ENCODE results near the gene LRRC53. TPM values are rescaled to one million over a fixed set of nuclear protein-coding genes. Genes with fewer than 3 reads are reported as not detected.

Gene LRRC53, protein sequence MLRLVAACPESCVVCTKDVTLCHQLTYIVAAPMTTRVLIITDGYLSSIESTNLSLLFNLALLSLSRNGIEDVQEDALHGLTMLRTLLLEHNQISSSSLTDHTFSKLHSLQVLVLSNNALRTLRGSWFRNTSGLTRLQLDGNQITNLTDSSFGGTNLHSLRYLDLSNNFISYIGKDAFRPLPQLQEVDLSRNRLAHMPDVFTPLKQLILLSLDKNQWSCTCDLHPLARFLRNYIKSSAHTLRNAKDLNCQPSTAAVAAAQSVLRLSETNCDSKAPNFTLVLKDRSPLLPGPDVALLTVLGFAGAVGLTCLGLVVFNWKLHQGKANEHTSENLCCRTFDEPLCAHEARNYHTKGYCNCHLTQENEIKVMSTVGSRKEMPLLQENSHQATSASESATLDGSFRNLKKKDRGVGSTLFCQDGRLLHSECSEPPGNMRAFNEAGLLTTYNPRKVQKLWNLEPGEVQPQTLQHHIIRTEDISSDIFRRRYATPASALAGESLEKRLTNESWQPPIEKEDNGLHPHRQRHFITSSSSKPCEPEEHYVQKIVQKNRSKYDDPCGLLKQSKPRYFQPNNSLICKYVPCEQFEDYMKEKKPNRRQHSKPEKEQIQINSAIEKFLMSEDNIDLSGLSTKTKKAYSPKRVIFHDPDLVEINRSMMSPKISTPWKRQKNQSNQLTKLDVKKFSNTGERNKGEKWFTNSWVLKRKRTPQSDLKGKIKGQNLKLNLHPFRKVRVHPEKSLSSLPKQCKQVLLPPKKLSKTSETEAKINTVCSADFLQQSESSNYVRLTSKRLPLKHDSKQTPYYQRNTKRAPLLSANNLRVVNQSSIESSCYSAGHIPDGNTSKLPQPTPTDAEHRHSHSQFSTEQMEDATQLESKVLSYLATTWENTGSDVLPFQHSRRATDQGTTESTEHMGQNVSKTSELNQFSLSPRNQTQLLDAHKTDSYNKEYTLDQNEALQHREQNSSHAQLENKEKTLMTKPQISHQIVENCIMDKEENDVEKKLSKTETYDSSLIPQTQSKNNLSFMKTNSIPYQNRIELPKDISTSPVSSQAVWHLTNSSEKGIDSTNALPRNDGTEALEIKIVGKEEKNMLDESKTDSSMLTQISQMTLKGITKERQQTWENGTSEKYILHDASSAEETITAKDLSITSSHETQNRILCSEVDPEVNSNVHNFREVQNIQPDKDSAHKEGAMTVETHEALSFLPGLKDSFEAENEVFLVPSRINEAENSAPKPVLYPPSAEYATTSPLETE
- not detected for total RNA-seq

DNA sequence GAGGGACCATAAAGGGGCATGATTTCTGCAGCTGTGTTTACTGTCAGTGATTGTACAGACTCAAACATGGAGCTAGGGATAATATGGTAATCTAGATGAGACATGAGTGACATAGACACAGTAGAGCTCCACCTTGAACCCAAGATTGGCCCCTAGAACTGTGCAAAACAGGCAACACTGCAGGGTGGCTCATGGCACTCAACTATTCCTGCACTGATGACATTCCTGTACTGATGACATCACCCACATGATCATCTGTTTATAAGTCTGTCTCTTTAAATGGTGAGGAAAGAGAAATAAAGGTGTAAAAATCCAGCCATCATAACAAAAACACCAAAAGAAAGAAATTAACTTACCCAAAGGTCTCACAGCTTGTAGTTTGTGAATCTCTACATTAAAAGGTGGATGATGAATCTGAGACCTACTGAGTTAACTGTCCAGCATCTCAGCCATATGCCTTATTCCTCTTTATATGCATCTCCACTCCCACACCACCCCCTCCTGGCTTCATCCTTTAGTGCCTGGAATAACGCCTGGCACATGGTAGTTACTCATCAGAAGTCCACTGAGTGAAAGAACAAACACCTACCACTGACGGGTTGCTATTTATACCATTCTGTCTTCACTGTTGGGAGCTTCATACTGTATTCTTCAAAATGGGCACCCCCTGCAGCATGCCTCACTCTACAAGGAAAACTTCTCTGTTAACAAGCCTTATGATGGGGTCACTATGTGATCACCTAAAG, at the start of gene LRRC53:
LRRC53 (minus strand) TSS at position 442 of the 746 bp plus-strand sequence. CDS start 29,262 bp downstream, outside the sequence.
- DNase-seq (ENCODE audit: low spot score in 2 of 2) (no peak), ATAC-seq (no peak)
- no peak within 1 kb of the TSS for H3K27ac Mint-ChIP-seq
- H3K36me3 Mint-ChIP-seq = no peaks in the 10 kb centered on the region
- H3K9me3 Mint-ChIP-seq = peaks cover 0 to 3% of the 10 kb centered on the region in 2 donors

DNA sequence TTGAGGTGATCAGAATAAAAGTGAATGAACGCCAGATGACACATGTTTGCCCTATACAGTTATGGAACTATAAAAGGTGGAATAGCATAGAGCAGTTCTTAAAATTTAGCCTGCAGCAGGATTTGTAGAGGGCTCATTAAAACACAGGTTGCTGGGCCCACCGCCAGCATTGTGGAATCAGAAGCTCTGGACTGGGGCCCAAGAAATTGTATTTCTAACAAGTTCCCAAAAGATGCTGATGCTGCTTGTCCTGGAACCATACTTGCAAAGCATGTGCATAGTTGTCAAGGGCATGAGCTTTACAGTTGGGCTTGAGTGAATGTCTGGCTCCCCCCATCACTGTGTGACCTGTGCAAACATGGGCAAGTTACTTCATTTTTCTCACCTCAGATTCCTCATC, 37.5 kb upstream of the LRRC53 start:
- ATAC-seq = no peak

DNA sequence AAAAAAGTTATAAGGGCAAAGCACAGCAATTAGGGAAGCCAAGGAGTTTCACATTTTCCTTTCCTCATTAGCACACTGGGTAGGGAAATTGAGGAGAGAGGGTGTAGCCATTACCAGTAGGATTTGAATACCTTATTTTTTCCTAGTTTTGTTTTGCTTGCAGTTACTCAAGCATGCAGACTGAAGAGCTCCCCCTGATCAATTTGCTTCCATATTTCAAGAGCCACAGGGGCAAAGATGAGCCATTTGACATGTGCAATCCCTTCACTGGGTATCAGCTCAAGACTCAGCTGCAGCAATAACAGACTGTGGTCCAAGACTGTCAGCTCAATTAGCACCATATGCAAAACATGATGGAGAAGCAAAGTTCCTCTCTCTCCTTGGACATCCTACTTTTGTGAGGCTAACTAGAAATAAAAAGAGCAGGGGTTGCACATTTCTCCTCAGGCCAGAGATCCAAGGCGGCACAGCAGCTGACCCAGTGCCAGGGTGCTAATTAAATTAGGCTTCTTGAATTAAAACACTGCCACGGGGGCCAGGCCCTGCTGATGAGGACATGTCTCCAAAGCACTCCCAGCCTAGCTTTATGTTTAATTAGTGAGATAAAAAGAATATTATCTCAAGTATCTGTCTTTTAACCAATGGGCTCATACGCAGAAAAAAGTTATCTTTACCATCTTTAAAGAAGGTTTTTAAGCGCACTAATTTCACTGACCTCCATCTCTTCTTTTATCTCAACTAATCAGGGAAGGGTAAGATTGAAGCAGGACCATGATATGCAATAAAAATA, 36.7 kb upstream of the LRRC53 start:
- H3K9me3 Mint-ChIP-seq = no peaks in the 10 kb centered on the region
- no peaks in the 10 kb centered on the region for H3K36me3 Mint-ChIP-seq
- DNase-seq (ENCODE audit: low spot score in 2 of 2) = no peak
- no peak overlapping the region for H3K27ac Mint-ChIP-seq
- ATAC-seq = no peak

More for the DNA sequence above, 37.5 kb upstream of the LRRC53 start:
- no peak for DNase-seq (ENCODE audit: low spot score in 2 of 2)
- no peaks in the 10 kb centered on the region for H3K36me3 Mint-ChIP-seq
- no peak overlapping the region for H3K27ac Mint-ChIP-seq
- H3K9me3 Mint-ChIP-seq = no peaks in the 10 kb centered on the region

DNA sequence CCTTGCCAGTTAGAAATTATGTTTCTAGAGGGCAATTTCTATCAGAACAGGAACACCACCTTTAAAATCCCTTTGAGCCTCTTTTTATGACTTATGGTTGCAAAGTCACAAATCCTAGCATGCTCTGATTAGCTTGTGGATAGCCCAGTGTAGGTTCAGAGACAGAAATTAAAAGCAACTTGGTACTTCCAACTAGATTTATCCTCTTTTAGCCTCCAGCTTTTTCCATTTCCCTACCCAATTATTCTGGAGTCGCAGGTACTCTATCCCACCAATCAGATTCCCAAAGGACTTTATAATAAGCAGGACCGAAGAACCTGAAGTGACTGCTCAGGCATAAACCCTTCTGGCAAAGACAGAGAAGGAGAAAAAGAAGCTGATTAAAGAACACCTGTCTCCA, 33.4 kb upstream of the LRRC53 start:
- ATAC-seq = no peak
- H3K36me3 Mint-ChIP-seq = no peaks in the 10 kb centered on the region
- no peaks in the 10 kb centered on the region for H3K9me3 Mint-ChIP-seq

DNA sequence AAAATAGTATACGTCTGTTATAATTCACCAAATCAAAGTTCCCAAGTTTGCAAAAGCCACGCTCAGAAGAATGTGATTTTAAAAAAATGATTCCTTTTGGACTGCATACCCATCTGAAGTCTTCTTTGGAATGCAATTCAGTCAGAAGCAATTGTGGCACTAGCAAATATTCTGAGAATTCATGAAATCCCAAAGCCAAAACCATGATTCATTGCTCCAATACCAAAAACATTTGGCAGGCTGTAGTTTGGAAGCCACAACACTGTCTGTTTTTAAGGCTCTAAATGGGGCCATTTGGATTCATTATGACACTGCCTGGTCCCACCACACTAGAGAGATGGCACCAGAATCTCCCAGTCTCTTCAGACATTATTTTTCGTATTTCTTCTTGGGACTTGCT, 21.8 kb upstream of the LRRC53 start:
- no peaks in the 10 kb centered on the region for H3K36me3 Mint-ChIP-seq

More for the DNA sequence above, 33.4 kb upstream of the LRRC53 start:
- DNase-seq (ENCODE audit: low spot score in 2 of 2) = no peak
- H3K27ac Mint-ChIP-seq = no peak overlapping the region

DNA sequence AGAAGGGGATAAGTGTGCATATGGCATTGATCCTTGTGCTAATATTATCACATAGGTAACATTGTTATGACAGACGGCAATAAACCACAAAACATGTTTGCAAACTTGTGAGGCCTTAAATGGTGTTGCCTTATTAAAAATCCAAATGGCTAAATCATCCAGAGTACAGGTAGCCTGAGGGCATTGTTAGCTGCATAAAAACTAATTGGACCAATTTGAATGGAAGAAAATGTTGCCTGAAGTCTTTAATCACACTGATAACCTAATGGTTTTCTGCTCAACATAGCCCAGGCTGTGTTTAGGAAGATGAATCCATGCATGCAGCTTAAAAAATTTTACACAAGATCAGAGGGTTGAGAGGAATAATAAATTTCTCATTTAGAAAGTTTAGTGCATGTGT, 19.4 kb upstream of the LRRC53 start:
- DNase-seq (ENCODE audit: low spot score in 2 of 2) (no peak), ATAC-seq (no peak)
- Mint-ChIP-seq H3K27ac (no peak overlapping the region), H3K9me3 (peaks cover 0 to 7% of the 10 kb centered on the region in 2 donors), H3K36me3 (no peaks in the 10 kb centered on the region)

More for the DNA sequence above, 21.8 kb upstream of the LRRC53 start:
- Mint-ChIP-seq H3K9me3 (no peaks in the 10 kb centered on the region), H3K27ac (no peak overlapping the region)
- no peak for ATAC-seq
- no peak for DNase-seq (ENCODE audit: low spot score in 2 of 2)

DNA sequence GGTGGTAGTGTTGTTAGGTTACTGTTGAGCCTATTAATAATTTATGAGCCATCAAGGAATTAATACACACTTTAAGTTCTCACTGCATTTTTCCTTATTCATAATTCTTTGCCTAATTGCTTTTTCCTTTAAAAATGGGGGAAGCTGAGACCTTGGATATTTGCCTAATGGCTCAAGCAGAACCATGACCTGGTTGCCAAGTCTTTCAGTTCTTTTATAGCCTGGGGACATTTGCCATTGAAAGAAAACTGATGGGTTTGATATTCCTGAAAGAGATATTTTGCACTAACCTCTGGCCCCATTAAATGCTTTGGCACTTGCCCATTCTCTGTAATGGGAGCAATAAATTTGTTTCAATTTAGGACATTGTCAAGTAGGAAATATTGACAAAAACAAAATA, 18.5 kb upstream of the LRRC53 start:
- Mint-ChIP-seq H3K27ac (no peak overlapping the region), H3K9me3 (peaks cover 0 to 7% of the 10 kb centered on the region in 2 donors)
- no peak for DNase-seq (ENCODE audit: low spot score in 2 of 2)

DNA sequence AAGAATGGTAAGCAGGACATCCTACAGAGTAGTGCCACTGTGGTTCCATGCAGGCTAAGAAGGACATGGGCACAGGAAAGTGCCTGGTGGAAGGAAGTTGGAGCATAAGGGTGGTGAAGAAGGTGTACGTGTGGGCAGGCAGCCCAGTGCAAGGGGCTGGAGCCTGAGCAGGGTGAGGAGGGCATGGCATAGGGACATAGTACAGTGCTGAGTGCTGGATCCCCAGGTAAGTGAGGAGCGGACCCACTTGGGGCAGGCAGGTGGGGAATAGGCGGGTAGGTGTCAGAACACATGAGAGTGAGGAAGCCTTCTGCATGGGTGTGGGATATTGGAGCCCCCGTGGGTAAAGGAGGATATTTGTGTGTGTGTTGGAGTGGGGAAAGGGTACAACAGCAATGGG, 15.7 kb upstream of the LRRC53 start:
- DNase-seq (ENCODE audit: low spot score in 2 of 2) = no peak
- peaks cover 0 to 7% of the 10 kb centered on the region in 2 donors for H3K9me3 Mint-ChIP-seq
- H3K27ac Mint-ChIP-seq = no peak overlapping the region
- ATAC-seq = no peak
- no peaks in the 10 kb centered on the region for H3K36me3 Mint-ChIP-seq

More for the DNA sequence above, 18.5 kb upstream of the LRRC53 start:
- no peak for ATAC-seq
- no peaks in the 10 kb centered on the region for H3K36me3 Mint-ChIP-seq

DNA sequence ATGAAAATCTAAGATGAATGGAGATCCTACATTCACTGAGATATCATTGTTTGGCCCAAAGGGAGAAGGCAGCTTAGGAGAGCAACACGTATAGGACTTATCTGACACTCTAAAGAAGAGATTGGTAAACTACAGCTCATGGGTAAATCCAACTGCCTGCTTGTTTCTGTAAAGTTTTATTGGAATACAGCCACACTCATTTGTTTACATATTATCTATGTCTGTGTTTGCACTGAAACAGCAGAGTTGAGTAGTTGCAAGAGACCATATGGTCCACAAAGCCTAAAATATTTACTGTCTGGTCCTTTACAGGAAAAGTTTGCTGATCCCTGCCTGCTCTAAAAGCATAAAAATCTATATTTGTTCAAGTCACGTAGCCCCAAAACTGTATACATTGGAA, 14.3 kb upstream of the LRRC53 start:
- DNase-seq (ENCODE audit: low spot score in 2 of 2) (no peak), ATAC-seq (no peak)
- H3K27ac Mint-ChIP-seq = no peak overlapping the region
- H3K36me3 Mint-ChIP-seq = no peaks in the 10 kb centered on the region
- H3K9me3 Mint-ChIP-seq = peaks cover 0 to 7% of the 10 kb centered on the region in 2 donors

DNA sequence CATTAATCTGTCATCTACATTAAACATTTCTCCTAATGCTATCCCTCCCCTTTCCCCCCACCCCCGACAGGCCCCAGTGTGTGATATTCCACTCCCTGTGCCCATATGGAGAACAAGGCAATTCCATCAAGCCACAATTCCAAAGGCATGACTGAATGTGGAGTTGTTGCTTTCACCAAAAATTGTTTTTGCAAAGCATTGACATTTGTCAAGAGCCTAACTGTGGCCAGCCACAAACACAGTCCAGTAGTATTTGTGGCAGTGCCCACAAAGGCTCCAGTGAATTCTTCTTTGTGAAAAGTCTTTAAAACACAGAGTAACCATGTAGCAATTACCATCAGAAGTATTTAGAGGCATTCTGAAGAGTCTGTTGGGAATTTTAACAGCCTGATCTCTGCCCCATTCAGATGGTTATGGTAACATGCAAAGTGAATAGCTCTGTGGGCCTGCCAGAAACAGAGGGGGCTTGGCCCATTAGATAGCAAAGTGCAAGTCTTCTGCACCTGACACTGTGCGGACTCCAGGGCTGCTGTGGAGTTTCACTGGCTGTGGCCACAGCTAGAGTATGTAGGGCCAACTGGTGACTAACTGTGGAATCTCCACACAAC, 11.6 kb upstream of the LRRC53 start:
- ATAC-seq = no peak
- Mint-ChIP-seq H3K27ac (no peak overlapping the region), H3K36me3 (no peaks in the 10 kb centered on the region), H3K9me3 (peaks cover 0 to 7% of the 10 kb centered on the region in 2 donors)
- no peak for DNase-seq (ENCODE audit: low spot score in 2 of 2)

DNA sequence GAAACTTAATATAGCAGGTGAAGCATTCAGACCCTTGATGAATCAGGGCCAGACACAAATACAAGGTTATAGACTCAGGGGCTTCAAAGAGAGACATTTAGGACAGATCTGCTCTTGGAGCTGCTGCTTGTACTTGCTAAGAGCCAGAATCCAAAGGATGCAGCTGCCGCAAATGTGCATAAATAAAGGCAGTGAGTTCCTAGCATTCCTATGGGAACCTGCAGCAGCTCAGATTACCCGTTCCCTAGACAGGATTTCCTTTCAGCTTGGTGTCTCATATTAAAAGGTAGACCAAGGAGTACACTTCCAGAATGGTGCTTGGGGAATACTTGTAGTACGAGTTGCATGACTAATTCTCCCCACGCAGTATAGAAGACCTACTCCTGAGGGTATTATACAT, 9.7 kb upstream of the LRRC53 start:
- Mint-ChIP-seq H3K27ac (no peak overlapping the region), H3K36me3 (no peaks in the 10 kb centered on the region), H3K9me3 (no peaks in the 10 kb centered on the region)
- DNase-seq (ENCODE audit: low spot score in 2 of 2) (no peak), ATAC-seq (no peak)

DNA sequence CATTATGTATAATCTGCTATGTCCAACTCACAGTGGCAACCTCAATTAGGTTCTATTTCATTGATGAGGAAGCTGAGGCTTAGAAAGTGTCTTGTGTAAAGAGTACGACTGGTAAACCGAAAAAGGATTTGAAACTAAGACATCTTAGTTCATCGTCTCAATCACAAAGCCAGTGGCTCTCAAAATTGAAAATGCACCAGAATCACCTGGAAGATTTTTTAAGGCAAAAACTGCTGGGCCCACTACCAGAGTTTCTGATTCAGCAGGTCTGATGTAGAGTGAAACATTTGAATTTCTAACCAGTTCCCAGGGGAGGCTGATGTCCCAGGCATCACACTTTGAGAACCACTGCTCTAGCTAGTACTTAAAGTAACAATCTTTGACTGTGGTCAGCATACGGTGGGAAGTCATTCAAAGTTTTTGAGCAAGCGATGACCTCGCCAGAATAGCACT, 5.2 kb upstream of the LRRC53 start:
- ATAC-seq = no peak

DNA sequence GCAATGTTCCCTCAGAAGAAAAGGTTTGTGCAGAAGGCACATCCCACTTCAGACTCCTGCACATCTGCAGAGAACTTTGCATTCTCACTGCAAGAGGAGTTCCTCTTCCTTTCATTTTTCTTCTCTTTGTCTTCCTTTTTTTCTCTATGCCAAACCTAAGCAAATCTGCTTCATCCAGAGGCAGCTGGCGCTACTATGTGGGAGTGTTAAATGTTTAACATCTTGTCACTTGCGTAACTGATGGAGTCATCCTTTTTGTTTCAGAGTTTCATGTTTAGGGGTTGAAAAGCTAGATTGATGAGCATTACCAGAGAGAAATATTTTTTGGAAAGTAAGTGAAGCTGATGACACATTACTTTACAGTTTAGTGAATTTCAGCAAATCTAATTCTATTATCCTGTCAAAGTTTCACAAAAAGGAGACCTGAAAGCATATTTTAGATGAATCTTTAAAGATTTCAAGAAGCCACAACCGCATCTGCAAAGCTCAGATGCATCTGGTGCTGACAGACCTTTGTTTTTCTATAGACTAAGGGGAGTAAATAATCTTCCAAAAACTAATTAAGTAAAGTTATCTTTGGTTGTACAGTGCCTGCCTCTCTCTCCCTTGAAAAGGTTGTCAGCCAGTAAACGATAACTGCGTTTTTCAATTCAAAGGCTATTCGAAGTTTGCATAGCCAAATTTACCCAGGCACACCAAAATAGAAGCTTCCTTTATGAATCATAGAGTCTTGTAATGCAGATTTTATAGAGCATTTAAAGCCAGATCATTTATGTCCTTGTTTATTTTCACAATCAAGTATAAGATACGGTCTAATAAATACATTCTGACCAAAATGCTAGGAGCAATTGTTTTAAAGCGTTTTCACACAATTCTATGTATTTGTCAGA, 1.2 kb upstream of the LRRC53 start:
- H3K36me3 Mint-ChIP-seq = no peaks in the 10 kb centered on the region
- H3K27ac Mint-ChIP-seq = no peak overlapping the region
- H3K9me3 Mint-ChIP-seq = peaks cover 0 to 3% of the 10 kb centered on the region in 2 donors
- DNase-seq (ENCODE audit: low spot score in 2 of 2) (no peak), ATAC-seq (no peak)

More for the DNA sequence above, 5.2 kb upstream of the LRRC53 start:
- Mint-ChIP-seq H3K9me3 (no peaks in the 10 kb centered on the region), H3K36me3 (no peaks in the 10 kb centered on the region), H3K27ac (no peak overlapping the region)
- DNase-seq (ENCODE audit: low spot score in 2 of 2) = no peak

DNA sequence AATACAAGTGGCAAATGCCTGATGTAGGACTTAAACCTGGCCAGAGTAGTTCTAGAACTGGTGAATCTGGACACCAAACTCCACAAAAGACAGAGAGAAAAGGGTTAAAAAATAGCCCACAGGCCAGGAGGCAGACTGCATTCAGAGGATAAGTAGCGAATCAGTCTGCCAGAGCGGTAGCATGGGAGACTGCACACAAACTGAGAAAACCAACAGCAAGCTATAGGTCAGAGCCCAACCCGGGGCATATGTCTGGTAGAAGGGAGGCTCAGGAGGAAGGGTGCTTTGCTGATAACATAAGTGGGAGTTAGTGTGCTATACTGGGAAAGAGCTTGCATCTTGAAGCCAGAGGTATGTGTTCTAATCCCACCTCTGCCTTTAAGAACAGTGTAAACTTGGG, 4.0 kb downstream of the LRRC53 start:
- DNase-seq (ENCODE audit: low spot score in 2 of 2) (no peak), ATAC-seq (no peak)
- Mint-ChIP-seq H3K36me3 (no peaks in the 10 kb centered on the region), H3K9me3 (peaks cover 0 to 3% of the 10 kb centered on the region in 2 donors), H3K27ac (no peak overlapping the region)

Measured in activated naive CD4-positive, alpha-beta T cell treated with anti-CD3 and anti-CD28 coated beads, Interleukin-2, amount 50 U/mL, for 72 hours (primary cell).